OCI-LY7 (cell line): ENCODE measurements around the gene PRRC1. TPM values are rescaled to one million over a fixed set of nuclear protein-coding genes. Genes with fewer than 3 reads are reported as not detected.

Experiments used
- BruUV-seq: library from RNA; stranded (reverse); fragments of 400-500 nt; replicated peaks from 2 replicates; lab custom pipeline; 2021; lab: Mats Ljungman, UMichigan
- CTCF ChIA-PET: fragments of 300-600 bp; sonication (Branson Sonifier 250); formaldehyde crosslinking; loops from one replicate; lab custom pipeline; 2022; ENCODE audit warnings: antibody characterized with exemption; ENCODE audit not compliant: unreplicated experiment; lab: Charles Lee
- POLR2A ChIA-PET: fragments of 300-600 bp; sonication (Branson Sonifier 250); formaldehyde crosslinking; loops from one replicate; lab custom pipeline; 2022; ENCODE audit warnings: antibody characterized with exemption; lab: Charles Lee
- DNase-seq: peaks from one replicate; pipeline ENCODE4 v3.0.0-alpha.2; 2015; ENCODE audit warnings: low spot score
- H2AFZ ChIP-seq: fragments of 200-600 bp; sonication (generic), shearing (Covaris generic); 2 replicates; pipeline ENCODE4 v1.6.1; 2014; ENCODE audit warnings: mild to moderate bottlenecking, antibody characterized with exemption, low read length, moderate library complexity
- H3K27ac ChIP-seq: fragments of 200-600 bp; sonication (generic); 2 replicates; pipeline ENCODE4 v1.5.1; 2014; ENCODE audit warnings: mixed run types, low read depth, mild to moderate bottlenecking, moderate library complexity, low read length, inconsistent platforms; ENCODE audit not compliant: poor library complexity, severe bottlenecking
- H3K36me3 ChIP-seq: fragments of 200-600 bp; sonication (generic); 2 replicates; pipeline ENCODE4 v1.6.1; 2014; ENCODE audit warnings: mild to moderate bottlenecking, antibody characterized with exemption, low read length, moderate library complexity, mixed read lengths; ENCODE audit not compliant: insufficient read depth
- H3K4me1 ChIP-seq: fragments of 200-600 bp; sonication (generic); 2 replicates; pipeline ENCODE4 v1.5.1; 2014; ENCODE audit warnings: mild to moderate bottlenecking, low read length; ENCODE audit not compliant: insufficient read depth, poor library complexity, severe bottlenecking
- H3K4me2 ChIP-seq: fragments of 200-600 bp; sonication (generic); 2 replicates; pipeline ENCODE4 v1.6.1; 2014; ENCODE audit warnings: mild to moderate bottlenecking, low read length
- H3K4me3 ChIP-seq: fragments of 200-600 bp; sonication (generic); 2 replicates; pipeline ENCODE4 v1.5.1; 2014; ENCODE audit warnings: mild to moderate bottlenecking, low read depth, low read length; ENCODE audit not compliant: poor library complexity, severe bottlenecking
- H3K79me2 ChIP-seq: fragments of 200-600 bp; sonication (generic); 2 replicates; pipeline ENCODE4 v1.6.1; 2016; ENCODE audit warnings: low read depth, mild to moderate bottlenecking, low read length, moderate library complexity, mixed read lengths; ENCODE audit not compliant: insufficient read depth
- H3K9me2 ChIP-seq: fragments of 200-600 bp; sonication (generic); 2 replicates; pipeline ENCODE4 v1.6.1; 2016; ENCODE audit warnings: mild to moderate bottlenecking, low read length, mixed read lengths; ENCODE audit not compliant: insufficient read depth
- H3K9me3 ChIP-seq: fragments of 200-600 bp; sonication (generic); 2 replicates; pipeline ENCODE4 v1.6.1; 2014; ENCODE audit warnings: mild to moderate bottlenecking, mixed run types, low read length, mixed read lengths
- H4K20me1 ChIP-seq: fragments of 200-600 bp; sonication (generic); 2 replicates; pipeline ENCODE4 v1.6.1; 2014; ENCODE audit warnings: mild to moderate bottlenecking, antibody characterized with exemption, low read length, moderate library complexity, mixed read lengths; ENCODE audit not compliant: insufficient read depth
- EZH2phosphoT487 ChIP-seq: fragments of 200-600 bp; sonication (generic); IDR thresholded peaks from 2 replicates; pipeline ENCODE4 v1.6.1; 2018; ENCODE audit warnings: low read depth, borderline replicate concordance, mild to moderate bottlenecking, mixed run types, antibody characterized with exemption, low read length, moderate library complexity, mixed read lengths
- intact Hi-C: fragments of 100-400 bp; cut with micrococcal nuclease; formaldehyde crosslinking; loops from one replicate; pipeline ENCODE4 v1.10.0; 2022; ENCODE audit not compliant: unreplicated experiment
- total RNA-seq, 2 experiments: library from RNA; depleted of rRNA in 1 of 2; stranded (reverse); fragments of >200 nt in 1 of 2; shearing (Covaris generic) in 1 of 2; gene quantifications; 2 replicates each; pipeline ENCODE4 v1.2.3, GENCODE V29; 2014 to 2022
- TF ChIP-seq, protein P1 (sequence below): fragments of 200-600 bp; sonication (generic); conservative IDR thresholded peaks from 2 replicates; pipeline ENCODE4 v1.5.1; 2014; ENCODE audit warnings: mild to moderate bottlenecking, antibody characterized with exemption, low read length, moderate library complexity, mixed read lengths

Gene PRRC1
- total RNA-seq, 2 experiments from 2014 or later = 32.7 to 46.5 TPM

DNA sequence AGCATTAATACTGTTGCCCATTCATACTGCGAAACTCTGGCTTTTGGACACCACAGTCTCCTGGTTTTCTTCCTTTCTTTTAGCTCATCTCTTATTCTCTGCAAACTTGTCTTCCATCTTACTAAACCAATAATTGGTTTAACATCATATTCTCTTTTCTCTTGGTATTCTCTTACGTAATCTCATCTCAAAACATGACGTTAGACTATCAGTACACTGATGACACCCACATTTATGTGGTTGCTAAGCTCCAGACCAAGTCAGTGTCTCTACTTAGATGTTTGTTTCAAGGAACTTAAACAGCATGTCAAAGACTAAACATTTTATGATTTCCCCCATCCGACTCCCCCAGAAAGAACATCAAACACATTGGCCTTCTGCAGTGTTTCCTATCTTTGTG lies 2.1 kb downstream of the PRRC1 start:
- TF ChIP-seq EZH2phosphoT487 = no peak
- TF ChIP-seq, protein P1, sequence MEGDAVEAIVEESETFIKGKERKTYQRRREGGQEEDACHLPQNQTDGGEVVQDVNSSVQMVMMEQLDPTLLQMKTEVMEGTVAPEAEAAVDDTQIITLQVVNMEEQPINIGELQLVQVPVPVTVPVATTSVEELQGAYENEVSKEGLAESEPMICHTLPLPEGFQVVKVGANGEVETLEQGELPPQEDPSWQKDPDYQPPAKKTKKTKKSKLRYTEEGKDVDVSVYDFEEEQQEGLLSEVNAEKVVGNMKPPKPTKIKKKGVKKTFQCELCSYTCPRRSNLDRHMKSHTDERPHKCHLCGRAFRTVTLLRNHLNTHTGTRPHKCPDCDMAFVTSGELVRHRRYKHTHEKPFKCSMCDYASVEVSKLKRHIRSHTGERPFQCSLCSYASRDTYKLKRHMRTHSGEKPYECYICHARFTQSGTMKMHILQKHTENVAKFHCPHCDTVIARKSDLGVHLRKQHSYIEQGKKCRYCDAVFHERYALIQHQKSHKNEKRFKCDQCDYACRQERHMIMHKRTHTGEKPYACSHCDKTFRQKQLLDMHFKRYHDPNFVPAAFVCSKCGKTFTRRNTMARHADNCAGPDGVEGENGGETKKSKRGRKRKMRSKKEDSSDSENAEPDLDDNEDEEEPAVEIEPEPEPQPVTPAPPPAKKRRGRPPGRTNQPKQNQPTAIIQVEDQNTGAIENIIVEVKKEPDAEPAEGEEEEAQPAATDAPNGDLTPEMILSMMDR = no peak
- Histone ChIP-seq H3K27ac (no peak overlapping the region), H3K4me2 (peak overlapping the region; percentile 95), H4K20me1 (no peaks in the 10 kb centered on the region), H3K9me3 (peaks cover 21% of the 10 kb centered on the region; the same call in 1 of the 2 replicates), H3K4me1 (peaks cover 14% of the 10 kb centered on the region), H3K79me2 (peaks cover 53% of the 10 kb centered on the region), H3K4me3 (no peak overlapping the region), H3K9me2 (no peaks in the 10 kb centered on the region), H2AFZ (no peak overlapping the region), H3K36me3 (peaks cover 58% of the 10 kb centered on the region)
- CTCF ChIA-PET = no interaction called here
- no TSS peak for BruUV-seq
- POLR2A ChIA-PET = no interaction called here
- DNase-seq = no peak
- intact Hi-C loops = loop anchor here (5.0 kb wide), 2 partner anchors 563 to 742 kb away; partner anchors contain the start of genes LMNB1 and SLC12A2

DNA sequence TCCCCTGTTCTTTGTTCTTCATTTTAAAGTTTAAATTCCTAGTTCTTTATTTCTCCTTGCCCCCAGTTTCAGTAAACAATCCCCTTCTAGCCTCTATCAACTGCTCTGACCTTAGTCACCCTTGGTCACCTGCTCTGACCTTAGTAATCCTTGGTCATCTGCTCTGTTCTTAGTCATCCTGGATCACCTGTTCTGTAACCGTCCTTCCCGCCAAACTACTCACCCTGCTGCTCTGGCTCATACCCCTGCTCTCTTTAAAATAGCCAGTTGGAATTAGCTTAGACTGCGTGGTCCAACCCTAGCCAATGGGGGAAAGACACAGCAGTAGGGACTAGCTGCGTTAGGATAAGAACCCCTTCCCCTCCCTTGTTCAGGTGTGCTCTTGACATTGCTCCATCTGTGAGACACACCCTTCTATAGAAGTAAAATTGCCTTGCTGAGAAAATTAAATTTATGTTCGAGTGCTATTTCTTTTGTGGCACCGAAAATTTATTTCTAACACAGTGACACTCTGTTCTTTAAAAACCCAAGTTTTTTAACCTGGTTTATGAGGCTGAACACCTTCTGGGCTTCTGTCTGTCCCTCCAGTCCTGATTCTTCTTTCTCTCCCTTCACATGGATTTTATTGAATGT lies 3.8 kb downstream of the PRRC1 start:
- H3K79me2 ChIP-seq = peaks cover 53% of the 10 kb centered on the region
- POLR2A ChIA-PET = no interaction called here
- no TSS peak for BruUV-seq

More for the DNA sequence above, 3.8 kb downstream of the PRRC1 start:
- H3K27ac ChIP-seq = no peak overlapping the region
- H3K4me3 ChIP-seq = no peak overlapping the region
- peaks cover 21% of the 10 kb centered on the region; the same call in 1 of the 2 replicates for H3K9me3 ChIP-seq
- no peaks in the 10 kb centered on the region for H4K20me1 ChIP-seq
- TF ChIP-seq EZH2phosphoT487 = no peak
- TF ChIP-seq, protein P1 = no peak
- no peak overlapping the region for H2AFZ ChIP-seq
- peaks cover 14% of the 10 kb centered on the region for H3K4me1 ChIP-seq
- DNase-seq = no peak
- intact Hi-C loops = no loop called here
- peaks cover 75% of the 10 kb centered on the region for H3K36me3 ChIP-seq
- no peak overlapping the region for H3K4me2 ChIP-seq
- H3K9me2 ChIP-seq = no peaks in the 10 kb centered on the region
- CTCF ChIA-PET = no interaction called here
